Activated CD4-positive, alpha-beta T cell treated with anti-CD3 and anti-CD28 coated beads for 1 hour (primary cell): Measurements from ENCODE around the gene PARN.
"Not testable (repeated sequence)": the region's sequence is repeated elsewhere in the genome, so short reads cannot be mapped to it uniquely, and the experiment has no call there.

Experiments
- DNase-seq: peaks from one replicate; pipeline ENCODE4 v3.0.0-alpha.2; 2020

Gene PARN

DNA sequence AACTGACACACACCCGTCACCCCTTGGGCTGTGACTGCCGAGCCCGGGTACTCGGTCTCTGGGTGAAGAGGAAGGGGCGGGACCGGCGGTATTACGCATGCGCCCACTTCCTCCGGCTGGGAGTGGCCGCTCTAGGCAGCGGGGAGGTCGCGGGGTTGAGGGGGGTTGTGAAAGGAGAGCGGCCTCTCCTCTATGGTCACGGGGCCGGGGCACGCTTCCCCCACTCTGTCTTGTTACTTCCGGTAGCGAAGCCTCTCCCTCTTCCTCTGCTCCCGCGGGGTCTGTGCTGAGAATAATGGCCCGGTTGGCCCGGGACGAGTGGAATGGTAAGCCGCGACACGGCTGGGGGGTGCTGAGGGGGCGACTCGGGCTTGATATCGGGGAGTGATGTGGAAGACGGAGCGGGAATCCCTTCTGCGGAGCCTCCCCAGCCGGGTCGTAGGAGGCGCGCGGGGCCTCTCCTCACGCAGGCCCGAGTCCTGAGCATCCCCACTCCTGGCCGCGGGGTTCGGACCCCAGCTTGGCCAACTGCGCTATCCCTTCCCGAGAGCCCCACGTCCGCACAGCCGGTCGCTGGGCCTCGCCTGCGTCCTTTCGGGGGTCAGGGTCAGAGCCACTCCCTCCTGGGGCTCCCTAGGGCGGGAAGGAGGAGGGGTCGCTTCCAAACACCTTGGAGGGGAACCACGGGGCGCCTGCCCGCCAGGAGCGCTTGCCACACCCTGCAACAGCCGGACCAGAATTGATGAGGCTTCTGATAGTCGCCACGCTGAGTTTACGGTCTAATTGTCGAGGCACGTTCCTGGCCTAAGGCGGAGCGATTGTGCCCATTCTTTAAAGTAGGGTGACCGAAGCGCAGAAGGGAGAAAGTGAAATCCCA lies 2.9 kb upstream of the PARN start, which contains the start of gene BFAR:
Gene BFAR (plus strand): TSS at position 259 of the 877 bp plus-strand sequence. CDS start 11,396 bp downstream, outside the sequence.
- peak; percentile 99 for DNase-seq

DNA sequence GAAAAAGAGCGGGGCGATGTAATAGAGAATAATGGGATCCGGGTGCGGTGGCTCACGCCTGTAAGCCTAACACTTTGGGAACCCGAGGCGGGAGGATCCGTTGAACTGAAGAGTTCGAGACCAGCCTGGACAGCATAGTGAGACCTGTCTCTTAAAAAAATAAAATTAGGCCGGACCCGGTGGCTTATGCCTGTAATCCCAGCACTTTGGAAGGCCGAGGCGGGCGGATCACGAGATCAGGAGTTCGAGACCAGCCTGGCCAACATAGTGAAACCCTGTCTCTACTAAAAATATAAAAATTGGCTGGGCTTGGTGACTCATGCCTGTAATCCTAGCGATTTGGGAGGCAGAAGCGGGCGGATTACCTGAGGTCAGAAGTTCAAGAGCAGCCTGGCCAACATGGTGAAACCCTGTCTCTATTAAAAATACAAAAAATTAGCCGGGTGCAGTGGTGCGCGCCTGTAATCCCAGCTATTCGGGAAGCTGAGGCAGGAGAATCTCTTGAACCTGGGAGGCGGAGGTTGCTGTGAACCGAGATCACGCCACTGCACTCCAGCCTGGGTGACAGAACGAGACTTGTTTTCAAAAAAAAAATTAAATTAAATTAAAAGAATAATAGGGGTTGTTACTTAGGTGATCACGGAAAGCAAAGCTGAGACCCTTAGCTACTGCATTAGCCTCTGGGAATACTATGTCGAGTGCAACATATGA lies 715 bp upstream of the PARN start:
- not testable (repeated sequence) for DNase-seq

DNA sequence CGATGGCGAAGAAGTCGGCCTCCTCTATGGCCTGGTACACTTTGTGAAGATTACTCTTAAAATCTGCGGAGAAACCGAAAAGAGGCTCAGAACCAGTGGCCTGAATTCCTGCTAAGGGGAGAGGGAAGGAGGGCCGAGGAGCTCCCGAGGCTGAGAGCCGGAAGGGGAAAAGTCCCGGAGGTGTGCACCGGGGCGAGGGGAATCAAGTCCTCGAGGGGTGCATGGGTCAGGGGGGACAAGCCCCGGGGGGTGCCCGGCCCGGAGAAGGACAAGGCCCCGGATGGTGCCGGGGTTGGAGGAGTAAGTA lies 495 bp downstream of the PARN start:
- DNase-seq = no peak

DNA sequence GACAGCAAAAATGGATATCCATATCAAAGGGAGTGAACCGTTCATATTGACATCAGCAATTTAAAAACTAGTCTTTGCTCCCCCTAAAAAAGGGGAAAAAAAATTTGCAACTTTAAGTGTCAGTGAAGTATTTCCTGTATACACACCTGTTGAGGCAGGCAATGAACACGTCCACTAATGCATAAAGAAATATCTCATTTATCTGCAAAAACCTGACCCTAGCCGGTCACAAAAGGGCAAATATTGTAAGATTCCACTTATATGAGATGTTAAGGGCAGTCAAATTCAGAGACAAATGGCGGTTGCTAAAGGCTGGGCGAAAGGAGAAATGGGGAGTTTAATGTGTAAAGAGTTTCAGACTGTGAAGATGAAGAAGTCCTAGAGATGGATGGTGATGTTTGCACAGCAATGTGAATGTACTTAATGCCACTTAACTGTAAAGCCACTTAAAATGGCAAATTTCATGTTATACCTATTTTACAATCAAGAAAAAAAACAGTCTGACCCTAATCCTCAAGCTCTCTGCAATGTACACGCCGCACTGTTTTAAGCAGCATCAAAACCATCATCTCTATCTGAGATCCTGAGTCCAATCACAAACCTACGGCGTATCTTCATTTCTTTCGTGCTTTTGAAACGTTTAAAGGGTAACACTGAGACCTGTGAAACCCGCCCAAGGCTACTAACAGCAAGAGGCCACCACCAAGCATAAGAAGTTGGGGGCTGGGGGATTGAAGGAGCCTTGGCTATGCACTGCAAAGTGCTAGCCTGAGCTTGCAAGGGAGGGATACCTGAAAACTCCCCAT lies 1.1 kb downstream of the PARN start:
- no peak for DNase-seq

DNA sequence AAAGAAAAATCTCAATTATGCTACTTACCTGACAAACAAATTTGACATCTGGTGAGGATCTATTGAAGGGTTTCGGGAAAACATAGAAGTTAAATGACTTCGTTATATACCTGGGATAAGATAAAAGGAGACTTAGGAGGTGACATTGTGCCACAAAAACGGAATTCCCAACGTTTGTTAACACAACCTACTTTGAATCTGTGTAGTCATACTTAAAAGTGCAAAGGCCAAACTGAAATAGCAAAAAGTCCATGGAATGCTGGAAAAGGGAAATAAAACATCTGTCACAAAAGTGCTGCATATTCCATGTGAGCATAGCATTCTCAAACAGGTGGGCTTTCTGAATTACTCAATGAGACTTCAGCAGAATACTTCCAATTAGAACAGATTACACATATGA lies 3.0 kb downstream of the PARN start:
- DNase-seq = no peak

DNA sequence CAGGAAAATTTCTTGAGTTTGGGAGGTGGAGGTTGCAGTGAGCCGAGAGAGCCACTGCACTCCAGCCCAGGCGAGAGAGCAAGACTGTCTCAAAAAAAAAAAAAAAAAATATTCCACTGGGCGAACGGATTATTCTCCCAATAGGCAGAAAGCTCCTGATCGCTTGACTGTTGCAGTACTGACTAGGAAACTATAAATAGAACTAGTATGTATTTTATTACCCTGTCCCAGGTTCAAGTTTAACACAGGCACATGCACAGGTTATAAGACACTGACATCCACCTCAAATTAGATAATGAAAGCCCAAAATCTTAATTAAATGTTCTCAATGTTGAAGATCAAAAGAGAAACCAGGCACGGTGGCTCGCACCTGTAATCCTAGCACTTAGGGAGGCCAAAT lies 11.5 kb downstream of the PARN start:
- no peak for DNase-seq

DNA sequence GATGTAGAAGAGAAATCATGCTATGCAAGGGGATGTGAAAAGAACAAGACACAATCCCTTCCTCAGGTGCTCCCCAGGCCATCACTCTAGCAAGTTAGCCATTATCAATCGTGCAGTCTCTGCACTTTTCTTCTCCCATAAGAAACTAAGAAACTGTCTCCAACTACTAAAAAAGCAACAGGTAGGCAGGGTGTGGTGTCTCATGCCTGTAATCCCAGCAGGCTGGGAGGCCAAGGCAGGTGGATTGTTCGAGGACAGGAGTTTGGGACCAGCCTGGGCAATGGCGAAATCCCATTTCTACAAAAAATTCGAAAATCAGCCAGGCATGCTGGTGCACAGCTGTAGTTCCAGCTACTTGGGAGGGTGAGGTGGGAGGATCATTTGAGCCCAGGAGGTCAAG lies 13.8 kb downstream of the PARN start:
- no peak for DNase-seq

DNA sequence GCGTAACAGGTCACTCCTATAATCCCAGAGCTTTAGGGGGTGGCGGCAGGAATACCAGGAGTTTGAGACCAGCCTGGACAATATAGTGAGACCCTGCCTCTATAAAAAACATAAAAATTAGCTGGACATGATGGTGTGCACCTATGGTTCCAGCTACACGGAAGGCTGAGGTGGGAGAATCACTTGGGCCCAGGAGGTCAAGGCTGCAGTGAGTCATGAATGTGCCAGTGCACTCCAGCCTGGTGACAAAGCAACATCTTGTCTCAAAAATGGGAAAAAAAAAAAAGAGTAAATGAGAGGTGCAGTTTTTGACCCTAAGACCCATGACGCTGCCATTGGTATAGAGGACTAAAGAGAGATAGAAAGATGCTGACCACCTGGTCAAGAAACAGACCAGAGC lies 16.1 kb downstream of the PARN start:
- no peak for DNase-seq

DNA sequence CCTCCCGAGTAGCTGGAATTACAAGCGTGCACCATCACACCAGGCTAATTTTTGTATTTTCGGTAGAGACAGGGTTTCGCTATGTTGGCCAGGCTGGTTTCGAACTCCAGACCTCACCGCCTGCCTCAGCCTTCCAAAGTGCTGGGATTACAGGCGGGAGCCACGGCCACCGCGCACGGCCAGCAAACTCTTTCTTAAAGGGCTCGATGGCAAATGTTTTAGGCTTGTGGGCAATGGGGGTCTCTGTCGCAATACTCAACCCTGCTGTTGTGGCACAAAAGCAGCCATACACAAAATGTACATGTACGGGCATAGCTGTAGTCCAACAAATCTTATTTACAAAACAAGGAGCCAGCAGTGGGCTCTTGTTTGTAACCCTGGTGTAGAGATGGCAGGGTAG lies 18.4 kb downstream of the PARN start:
- no peak for DNase-seq

DNA sequence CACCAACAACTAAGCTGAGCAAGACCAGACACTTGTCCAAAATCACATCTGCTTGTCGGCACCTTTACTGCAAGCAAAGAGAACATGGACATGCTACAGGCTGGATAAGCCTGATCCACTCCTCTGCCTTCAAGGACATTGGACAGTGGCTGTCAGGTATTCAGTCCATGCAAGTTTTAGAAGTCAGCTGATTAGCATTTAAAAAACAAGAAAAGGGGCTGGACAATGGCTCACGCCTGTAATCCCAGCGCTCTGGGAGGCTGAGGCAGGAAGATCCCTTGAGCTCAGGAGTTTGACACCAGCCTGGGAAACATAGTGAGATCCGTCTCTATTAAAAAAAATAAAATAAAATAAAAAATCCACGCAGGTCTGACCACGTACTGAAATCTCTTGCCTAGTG lies 20.3 kb downstream of the PARN start:
- no peak for DNase-seq

DNA sequence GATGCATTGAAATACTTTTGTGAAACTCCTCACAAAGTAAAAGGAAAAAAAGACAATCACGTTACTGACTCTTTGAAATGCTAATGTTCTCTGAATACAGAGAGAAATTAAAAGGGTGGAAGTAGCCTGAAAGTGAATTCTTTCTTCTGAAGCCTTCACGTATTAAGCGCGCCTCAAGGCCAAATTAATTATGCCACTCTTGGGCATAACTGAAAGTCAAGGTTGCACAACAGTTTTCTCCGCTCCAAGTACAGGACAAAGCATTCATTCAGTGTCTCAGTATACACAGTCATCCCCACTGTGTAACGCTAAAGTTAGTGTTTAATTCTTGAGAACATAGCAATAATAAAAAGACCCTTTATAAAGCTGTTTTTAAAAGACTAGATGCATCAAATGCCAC lies 21.5 kb downstream of the PARN start:
- no peak for DNase-seq

DNA sequence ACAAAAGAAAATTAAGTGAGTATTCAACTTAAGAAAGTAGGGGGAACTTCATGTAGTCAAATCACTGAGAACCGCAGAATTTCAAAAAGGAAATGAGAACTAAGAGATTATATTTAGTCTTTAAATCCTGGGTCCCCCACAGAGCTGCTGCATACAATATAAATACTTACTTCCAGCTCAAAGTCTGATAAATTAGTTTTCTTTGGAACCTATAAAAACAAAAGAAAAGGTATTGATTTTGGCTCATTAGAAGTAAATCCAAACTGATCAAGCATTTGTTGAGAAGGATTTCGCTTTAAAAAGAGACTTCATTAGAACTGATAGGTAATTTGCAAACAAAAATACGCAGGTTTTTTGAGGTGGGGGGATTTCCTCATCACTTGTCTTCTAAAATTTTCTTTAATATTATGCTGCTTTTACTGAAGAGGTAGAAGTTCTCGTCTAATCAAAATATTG lies 21.9 kb downstream of the PARN start:
- no peak for DNase-seq

DNA sequence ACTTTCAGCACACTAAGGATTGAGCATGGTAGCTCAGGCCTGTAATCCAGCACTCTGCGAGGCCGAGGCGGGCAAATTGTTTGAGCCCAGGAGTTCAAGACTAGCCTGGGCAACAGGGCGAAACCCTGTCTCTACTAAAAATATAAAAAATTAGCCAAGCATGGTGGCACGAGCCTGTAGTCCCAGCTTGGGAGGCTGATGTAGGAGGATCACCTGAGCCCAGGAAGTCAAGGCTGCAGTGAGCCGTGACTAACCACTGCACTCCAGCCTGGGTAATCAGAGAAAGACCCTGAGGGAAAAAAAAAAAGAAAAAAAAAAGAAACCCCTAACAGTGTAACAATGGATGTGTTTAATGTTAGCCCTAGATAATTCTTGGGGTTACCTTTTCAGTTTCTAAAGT lies 24.0 kb downstream of the PARN start:
- DNase-seq = no peak

DNA sequence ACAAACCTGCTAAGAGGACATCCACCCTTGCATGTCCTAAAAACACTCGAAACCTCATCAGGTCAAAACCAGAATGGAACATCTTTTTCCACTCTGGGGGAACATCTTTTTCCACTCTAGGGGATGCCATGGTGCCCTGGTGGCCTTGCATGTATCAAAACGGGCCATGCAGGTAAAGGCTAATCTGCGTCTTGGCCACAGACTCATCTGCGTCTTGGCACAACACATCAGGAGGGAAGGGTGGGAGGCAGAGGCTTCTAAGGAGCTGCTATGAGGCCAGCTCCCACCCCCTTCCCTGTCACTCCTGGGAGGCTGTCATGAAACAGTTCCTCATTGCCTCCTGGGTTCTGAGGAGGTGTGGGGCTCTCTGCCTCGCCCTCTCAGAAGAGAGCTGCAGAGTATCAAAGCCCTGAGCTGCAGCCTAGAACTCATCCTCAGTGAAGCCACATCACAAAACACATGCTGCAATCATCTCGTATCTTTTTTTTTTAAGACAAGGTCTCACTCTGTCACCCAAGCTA lies 27.6 kb downstream of the PARN start:
- DNase-seq = no peak

DNA sequence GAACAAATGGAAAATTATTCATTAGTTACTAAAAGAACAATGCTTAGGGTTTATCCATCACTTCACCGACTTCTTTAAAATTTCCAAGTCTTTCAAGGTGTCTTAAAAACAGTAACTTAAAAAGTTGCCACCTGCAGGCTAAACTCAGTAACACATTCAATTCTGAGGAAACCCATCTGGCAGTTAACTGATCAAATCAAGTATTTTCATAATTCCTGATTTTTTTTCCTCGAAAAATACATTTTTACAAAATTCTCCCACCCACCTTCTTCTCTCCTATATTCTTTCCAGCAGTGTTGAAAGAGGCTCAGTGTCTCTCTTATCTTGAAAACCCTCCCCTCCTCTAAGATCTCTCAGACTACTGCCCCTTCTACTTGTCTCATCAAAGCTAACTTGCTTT lies 29.9 kb downstream of the PARN start:
- no peak for DNase-seq

DNA sequence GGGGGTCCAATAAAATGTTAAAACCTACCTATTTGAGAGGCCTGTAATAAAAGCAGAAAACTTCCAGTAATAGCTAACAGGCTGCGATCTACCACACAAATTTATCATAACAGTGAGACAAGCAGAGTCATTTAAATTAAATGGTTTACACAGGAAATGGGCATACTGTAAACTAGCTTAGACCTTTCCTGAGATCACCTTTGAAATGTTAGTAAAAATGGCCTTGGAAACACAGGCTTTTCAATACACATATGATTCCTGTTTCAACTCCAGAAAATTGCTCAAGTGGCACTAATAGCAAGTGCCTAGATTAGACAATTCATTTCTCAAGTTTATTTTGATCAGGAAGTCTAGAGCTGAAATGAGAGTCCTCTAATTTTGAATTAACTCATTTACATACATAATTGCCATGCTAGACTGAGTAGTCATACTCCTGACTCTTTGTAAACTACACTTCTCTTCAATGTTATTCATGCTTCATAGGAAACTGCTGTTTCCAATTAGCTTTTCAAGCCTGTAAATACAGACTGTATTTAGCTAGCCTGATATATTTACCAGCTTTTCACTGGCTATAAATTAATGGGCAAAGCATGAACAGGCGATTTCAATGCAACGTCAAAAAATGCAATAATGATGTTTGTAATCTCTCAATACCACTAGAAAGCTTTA lies 43.3 kb downstream of the PARN start:
- no peak for DNase-seq

DNA sequence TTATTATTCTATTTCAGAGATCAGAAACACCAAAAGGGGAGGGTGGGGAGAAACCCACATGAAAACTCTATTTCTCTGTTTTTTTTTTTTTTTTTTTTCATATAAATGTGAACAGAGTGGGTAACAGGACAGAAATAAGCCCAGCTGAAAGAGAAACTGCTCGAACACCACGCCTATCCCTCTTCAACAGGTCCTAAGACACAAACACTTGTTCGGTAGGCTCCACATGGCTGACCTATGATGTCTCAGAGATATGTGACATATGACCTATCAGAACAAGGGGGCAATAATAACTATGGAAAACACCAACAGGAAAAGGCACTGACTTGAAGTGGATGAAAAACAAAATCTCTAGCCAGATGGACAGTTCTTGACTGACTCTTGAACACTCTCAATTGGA lies 44.8 kb downstream of the PARN start:
- no peak for DNase-seq

DNA sequence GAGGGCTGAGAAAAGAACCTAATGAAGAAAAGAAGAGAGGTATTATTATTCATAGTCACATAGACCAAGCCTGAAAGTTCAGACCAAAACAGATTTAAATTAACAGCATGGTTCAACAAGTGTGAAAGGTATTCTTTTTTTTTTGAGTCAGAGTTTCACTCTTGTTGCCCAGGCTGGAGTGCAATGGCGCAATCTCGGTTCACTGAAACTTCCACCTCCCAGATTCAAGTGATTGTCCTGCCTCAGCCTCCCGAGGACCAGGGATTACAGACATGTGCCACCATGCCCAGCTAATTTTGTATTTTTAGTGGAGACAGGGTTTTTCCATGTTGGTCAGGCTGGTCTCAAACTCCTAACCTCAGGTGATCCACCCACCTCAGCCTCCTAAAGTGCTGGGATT lies 49.1 kb downstream of the PARN start:
- DNase-seq = not testable (repeated sequence)

DNA sequence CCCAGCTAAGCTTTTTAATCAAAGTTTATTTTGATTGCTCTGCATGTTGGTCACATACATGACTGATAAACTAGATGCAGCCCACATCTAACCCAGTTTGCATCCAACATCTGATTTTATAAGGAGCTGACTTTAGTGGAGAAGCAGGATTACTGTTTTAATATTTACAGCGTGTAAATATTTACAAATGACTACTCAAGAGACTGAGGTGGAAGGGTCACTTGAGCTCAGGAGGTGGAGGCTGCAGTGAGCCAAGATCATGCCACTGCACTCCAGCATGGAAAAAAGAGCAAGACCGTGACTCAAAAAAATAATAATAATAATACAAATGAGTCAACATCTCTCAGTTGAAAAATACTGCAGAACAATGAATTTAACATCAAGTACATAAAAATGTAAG lies 50.8 kb downstream of the PARN start:
- DNase-seq = no peak

DNA sequence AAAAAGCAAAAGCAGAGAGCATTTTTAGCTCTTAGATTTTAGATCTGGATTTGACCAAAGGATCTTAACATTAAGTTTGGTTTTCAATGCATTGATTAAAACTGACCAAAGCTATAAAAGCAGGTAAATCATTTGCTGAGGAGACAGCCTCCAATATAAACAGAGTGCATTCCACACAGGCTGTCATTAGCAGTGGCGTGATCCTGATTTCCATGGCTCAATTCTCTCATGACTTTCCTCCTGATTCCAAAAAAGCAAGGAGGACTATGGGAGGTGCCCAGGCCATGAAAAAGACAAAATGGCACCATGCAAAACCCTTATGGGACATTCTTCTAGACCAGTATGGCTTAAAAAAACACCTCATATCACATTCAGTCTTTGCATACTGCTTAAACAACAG lies 53.5 kb downstream of the PARN start:
- DNase-seq = no peak

DNA sequence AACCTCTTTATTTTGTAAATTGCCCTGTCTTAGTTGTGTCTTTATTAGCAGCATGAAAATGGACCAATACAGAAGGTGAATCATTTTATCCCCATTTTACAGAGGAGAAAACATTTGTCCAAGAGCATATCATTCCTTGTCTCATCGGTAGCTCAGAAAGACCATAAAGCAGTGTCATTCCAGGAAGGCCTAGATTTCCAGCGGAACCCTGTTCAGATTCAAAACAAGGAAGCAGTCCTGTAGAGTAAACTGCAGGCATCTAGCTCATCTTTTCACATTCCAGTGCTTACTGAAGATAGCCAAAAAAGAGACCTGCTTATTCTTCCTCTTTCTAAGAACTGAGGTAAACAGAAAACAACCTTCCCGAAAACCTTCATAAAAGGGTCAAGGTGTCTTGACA lies 54.0 kb downstream of the PARN start:
- DNase-seq = no peak

DNA sequence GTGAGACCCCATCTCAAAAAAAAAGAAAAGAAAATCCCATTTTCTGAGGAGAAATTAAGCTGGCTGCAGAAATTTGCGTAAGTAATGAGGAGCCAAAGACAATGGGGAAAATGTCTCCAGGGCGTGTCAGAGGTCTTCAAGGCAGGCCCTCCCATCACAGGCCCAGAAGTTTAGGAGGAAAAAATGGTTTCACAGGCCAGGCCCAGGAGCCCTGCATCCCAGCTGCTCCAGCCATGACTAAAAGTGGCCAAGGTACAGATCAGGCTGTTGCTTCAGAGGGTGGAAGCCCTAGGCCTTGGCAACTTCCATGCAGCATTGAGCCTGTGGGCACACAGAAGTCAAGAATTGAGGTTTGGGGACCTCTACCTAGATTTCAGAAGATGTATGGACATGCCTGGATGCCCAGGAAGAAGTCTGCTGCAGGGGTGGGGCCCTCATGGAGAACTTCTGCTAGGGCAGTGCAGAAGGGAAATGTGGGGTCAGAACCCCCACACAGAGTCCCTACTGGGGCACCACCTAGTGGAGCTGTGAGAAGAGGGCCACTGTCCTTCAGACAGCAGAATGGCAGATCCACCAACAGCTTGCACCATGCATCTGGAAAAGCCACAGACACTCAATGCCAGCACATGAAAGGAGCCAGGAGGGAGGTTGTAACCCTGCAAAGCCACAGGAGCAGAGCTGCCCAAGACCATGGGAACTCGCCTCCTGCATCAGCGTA lies 55.2 kb downstream of the PARN start:
- not testable (repeated sequence) for DNase-seq
